ENCODE measurements around the gene CADM1.

DNA sequence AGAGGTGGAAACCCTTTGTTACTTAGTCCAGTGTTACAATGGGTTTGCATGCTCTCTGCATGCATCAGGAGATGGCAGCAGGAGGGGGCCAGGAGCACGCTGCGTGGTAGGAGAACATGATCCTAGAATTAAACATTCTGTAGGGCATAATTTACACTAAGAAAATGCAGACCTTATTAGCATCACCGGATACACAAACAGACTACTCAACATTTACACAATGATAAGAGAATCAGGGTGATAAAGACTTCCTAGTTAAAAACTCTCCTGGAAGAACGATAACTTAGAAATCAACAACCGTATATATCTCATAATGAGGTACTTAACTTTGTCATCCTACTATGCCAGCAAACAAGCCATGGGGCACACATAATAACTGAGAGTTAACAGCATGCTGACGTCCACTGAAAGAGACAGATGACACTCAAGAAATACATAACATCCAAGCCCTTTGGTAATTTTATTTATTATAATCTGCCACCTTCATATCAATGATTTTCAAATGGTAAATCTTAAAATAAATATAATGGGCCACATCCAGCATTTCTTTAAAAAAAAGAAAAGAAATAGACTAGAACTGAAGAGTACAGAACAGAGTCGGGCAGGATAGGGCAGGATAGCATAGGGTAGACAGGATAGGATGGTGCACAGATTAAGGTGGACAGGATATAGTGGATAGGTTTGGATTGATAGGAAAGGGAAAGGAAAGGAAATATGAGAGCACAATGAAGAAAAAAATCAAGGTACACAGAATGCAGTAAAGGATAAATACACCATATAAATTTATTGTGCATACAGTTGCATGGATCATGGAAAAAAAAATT is 27.5 kb downstream of the CADM1 start:
- no peak for TF ChIP-seq EZH2 (IDR thresholded peaks at IDR 0.05)
- no peak for TF ChIP-seq POLR2AphosphoS5 (IDR thresholded peaks at IDR 0.05; ENCODE audit: low read depth, low read length)
- no peak for TF ChIP-seq SRF (IDR thresholded peaks at IDR 0.05; ENCODE audit: low read depth)

Data from HCT116 (cell line).